KOPT-K1 (cell line): ENCODE data around the gene SLCO3A1.

Source experiments
- H3K27ac ChIP-seq: fragments of 200-600 bp; sonication (generic); 2 replicates; pipeline ENCODE4 v1.5.1; 2016; ENCODE audit warnings: antibody characterized with exemption, mild to moderate bottlenecking, low read depth, low read length; ENCODE audit not compliant: poor library complexity, severe bottlenecking
- H3K36me3 ChIP-seq: fragments of 200-600 bp; sonication (generic); 2 replicates; pipeline ENCODE4 v1.5.1; 2017; ENCODE audit warnings: antibody characterized with exemption, mild to moderate bottlenecking, low read length, moderate library complexity; ENCODE audit not compliant: insufficient read depth
- H3K9me3 ChIP-seq: fragments of 200-600 bp; sonication (generic); 2 replicates; pipeline ENCODE4 v1.5.1; 2017; ENCODE audit warnings: antibody characterized with exemption, low read length, mild to moderate bottlenecking; ENCODE audit not compliant: insufficient read depth, poor library complexity, severe bottlenecking

The SLCO3A1 gene

GRCh38 chr15:92149465-92149864 lies 296.0 kb downstream of the SLCO3A1 start:
- H3K36me3 ChIP-seq = no peaks in the 10 kb centered on the region
- H3K9me3 ChIP-seq = no peaks in the 10 kb centered on the region
- H3K27ac ChIP-seq = no peak overlapping the region

GRCh38 chr15:92151168-92151567 lies 297.7 kb downstream of the SLCO3A1 start:
- no peak overlapping the region for H3K27ac ChIP-seq
- no peaks in the 10 kb centered on the region for H3K36me3 ChIP-seq
- no peaks in the 10 kb centered on the region for H3K9me3 ChIP-seq

GRCh38 chr15:92151741-92152140 lies 298.2 kb downstream of the SLCO3A1 start:
- Histone ChIP-seq H3K9me3 (no peaks in the 10 kb centered on the region), H3K36me3 (no peaks in the 10 kb centered on the region), H3K27ac (no peak overlapping the region)

GRCh38 chr15:92152983-92153382 lies 299.5 kb downstream of the SLCO3A1 start:
- H3K9me3 ChIP-seq = no peaks in the 10 kb centered on the region
- H3K36me3 ChIP-seq = no peaks in the 10 kb centered on the region
- no peak overlapping the region for H3K27ac ChIP-seq

- no peaks in the 10 kb centered on the region for H3K9me3 ChIP-seq
- no peaks in the 10 kb centered on the region for H3K36me3 ChIP-seq
- H3K27ac ChIP-seq = no peak overlapping the region
Measured at GRCh38 chr15:92153620-92154019, 300.1 kb downstream of the SLCO3A1 start.

- Histone ChIP-seq H3K36me3 (no peaks in the 10 kb centered on the region), H3K27ac (no peak overlapping the region)
Measured at GRCh38 chr15:92155934-92156333, 302.4 kb downstream of the SLCO3A1 start.

GRCh38 chr15:92157666-92158298 lies 304.3 kb downstream of the SLCO3A1 start:
- Histone ChIP-seq H3K36me3 (no peaks in the 10 kb centered on the region), H3K9me3 (no peaks in the 10 kb centered on the region), H3K27ac (no peak overlapping the region)

More at GRCh38 chr15:92155934-92156333, 302.4 kb downstream of the SLCO3A1 start:
- H3K9me3 ChIP-seq = no peaks in the 10 kb centered on the region

GRCh38 chr15:92158426-92158825 lies 304.9 kb downstream of the SLCO3A1 start:
- Histone ChIP-seq H3K36me3 (no peaks in the 10 kb centered on the region), H3K27ac (no peak overlapping the region), H3K9me3 (no peaks in the 10 kb centered on the region)

- no peak overlapping the region for H3K27ac ChIP-seq
- H3K36me3 ChIP-seq = no peaks in the 10 kb centered on the region
- H3K9me3 ChIP-seq = no peaks in the 10 kb centered on the region
Measured at GRCh38 chr15:92159481-92159880, 306.0 kb downstream of the SLCO3A1 start.

- Histone ChIP-seq H3K27ac (no peak overlapping the region), H3K36me3 (no peaks in the 10 kb centered on the region), H3K9me3 (no peaks in the 10 kb centered on the region)
Measured at GRCh38 chr15:92159906-92160841, 306.7 kb downstream of the SLCO3A1 start.

- no peak overlapping the region for H3K27ac ChIP-seq
- no peaks in the 10 kb centered on the region for H3K9me3 ChIP-seq
- no peaks in the 10 kb centered on the region for H3K36me3 ChIP-seq
Measured at GRCh38 chr15:92161039-92161670, 307.6 kb downstream of the SLCO3A1 start.

GRCh38 chr15:92162657-92163056 lies 309.1 kb downstream of the SLCO3A1 start:
- Histone ChIP-seq H3K9me3 (no peaks in the 10 kb centered on the region), H3K27ac (no peak overlapping the region), H3K36me3 (no peaks in the 10 kb centered on the region)

- Histone ChIP-seq H3K27ac (no peak overlapping the region), H3K36me3 (no peaks in the 10 kb centered on the region), H3K9me3 (no peaks in the 10 kb centered on the region)
Measured at GRCh38 chr15:92163641-92164040, 310.1 kb downstream of the SLCO3A1 start.

GRCh38 chr15:92164327-92165000 lies 311.0 kb downstream of the SLCO3A1 start:
- no peak overlapping the region for H3K27ac ChIP-seq
- H3K9me3 ChIP-seq = no peaks in the 10 kb centered on the region
- no peaks in the 10 kb centered on the region for H3K36me3 ChIP-seq

GRCh38 chr15:92165001-92165346 lies 311.5 kb downstream of the SLCO3A1 start:
- Histone ChIP-seq H3K9me3 (no peaks in the 10 kb centered on the region), H3K27ac (no peak overlapping the region), H3K36me3 (no peaks in the 10 kb centered on the region)
